IMR-90 (cell line): ENCODE measurements around the gene PLCB4. TPM values are rescaled to one million over a fixed set of nuclear protein-coding genes. Genes with fewer than 3 reads are reported as not detected.

Experiments
- ATAC-seq: fragments of 200-7000 bp; cut with Tn5 transposase; 2 replicates; pipeline ENCODE4 v1.9.1; 2020; ENCODE audit warnings: low read depth, mild to moderate bottlenecking, moderate library complexity
- BruUV-seq: library from RNA; stranded (reverse); fragments of 400-500 nt; replicated peaks from 2 replicates; lab custom pipeline; 2021; lab: Mats Ljungman, UMichigan
- CTCF ChIA-PET: fragments of 300-600 bp; formaldehyde crosslinking; extraction: SDS; loops from one replicate; lab custom pipeline; 2021; ENCODE audit warnings: antibody characterized with exemption; lab: Yijun Ruan, JAX
- POLR2A ChIA-PET: fragments of 300-600 bp; sonication (Branson Sonifier 250); formaldehyde crosslinking; loops from one replicate; lab custom pipeline; 2022; ENCODE audit warnings: antibody characterized with exemption; ENCODE audit not compliant: unreplicated experiment; lab: Charles Lee
- DNase-seq: peaks from one replicate; pipeline ENCODE4 v3.0.0; 2013
- H2AFZ ChIP-seq: replicated peaks from 2 replicates; pipeline ENCODE3; 2013; ENCODE audit warnings: low read length, mild to moderate bottlenecking; ENCODE audit not compliant: poor library complexity
- H2AK5ac ChIP-seq: 2 replicates; pipeline ENCODE4 v1.6.1; 2013; ENCODE audit warnings: low read depth, low read length, inconsistent platforms
- H2AK9ac ChIP-seq: replicated peaks from 2 replicates; pipeline ENCODE3; 2013; ENCODE audit warnings: mild to moderate bottlenecking, low read depth, low read length, moderate library complexity; ENCODE audit not compliant: poor library complexity
- H2BK120ac ChIP-seq: 2 replicates; pipeline ENCODE4 v1.6.1; 2013; ENCODE audit warnings: low read depth, low read length, inconsistent platforms
- H2BK15ac ChIP-seq: 3 replicates; pipeline ENCODE4 v1.6.1; 2013; ENCODE audit warnings: low read depth, low read length, inconsistent platforms
- H2BK20ac ChIP-seq: 2 replicates; pipeline ENCODE4 v1.6.1; 2013; ENCODE audit warnings: low read depth, mild to moderate bottlenecking, inconsistent platforms, low read length, moderate library complexity
- H2BK5ac ChIP-seq: 2 replicates; pipeline ENCODE4 v1.6.1; 2013; ENCODE audit warnings: mild to moderate bottlenecking, low read depth, low read length, inconsistent platforms; ENCODE audit not compliant: poor library complexity, severe bottlenecking
- H3K14ac ChIP-seq: replicated peaks from 2 replicates; pipeline ENCODE4 v1.6.1; 2013; ENCODE audit warnings: low read depth, low read length, inconsistent platforms
- H3K18ac ChIP-seq: 2 replicates; pipeline ENCODE4 v1.6.1; 2013; ENCODE audit warnings: low read depth, low read length, control low read depth
- H3K23ac ChIP-seq: 2 replicates; pipeline ENCODE4 v1.6.1; 2013; ENCODE audit warnings: low read depth, low read length, inconsistent platforms
- H3K27ac ChIP-seq: 2 replicates; pipeline ENCODE4 v1.5.1; 2013; ENCODE audit warnings: mild to moderate bottlenecking, control low read depth, low read length; ENCODE audit not compliant: insufficient read depth
- H3K27me3 ChIP-seq: 2 replicates; pipeline ENCODE4 v1.6.1; 2013; ENCODE audit warnings: low read length; ENCODE audit not compliant: control insufficient read depth, insufficient read depth
- H3K36me3 ChIP-seq: 2 replicates; pipeline ENCODE4 v1.6.1; 2013; ENCODE audit warnings: low read length, mixed read lengths; ENCODE audit not compliant: control insufficient read depth, insufficient read depth
- H3K4ac ChIP-seq: 2 replicates; pipeline ENCODE4 v1.6.1; 2013; ENCODE audit warnings: low read depth, low read length, inconsistent platforms
- H3K4me1 ChIP-seq: 2 replicates; pipeline ENCODE4 v1.6.1; 2013; ENCODE audit warnings: low read length, mixed read lengths; ENCODE audit not compliant: control insufficient read depth, insufficient read depth
- H3K4me2 ChIP-seq: 2 replicates; pipeline ENCODE4 v1.6.1; 2013; ENCODE audit warnings: low read depth, mild to moderate bottlenecking, control low read depth, low read length, moderate library complexity
- H3K4me3 ChIP-seq: 2 replicates; pipeline ENCODE4 v1.5.1; 2013; ENCODE audit warnings: low read depth, mild to moderate bottlenecking, control low read depth, low read length, moderate library complexity; ENCODE audit not compliant: insufficient read depth
- H3K56ac ChIP-seq: 2 replicates; pipeline ENCODE4 v1.6.1; 2013; ENCODE audit warnings: low read length, inconsistent platforms; ENCODE audit not compliant: insufficient read depth; ENCODE audit errors: extremely low read depth
- H3K79me1 ChIP-seq, 2 experiments: 2 replicates each; pipeline ENCODE4 v1.6.1; 2013; ENCODE audit warnings: low read length in 2 of 2, inconsistent platforms in 1 of 2, low read depth in 1 of 2
- H3K9ac ChIP-seq: 2 replicates; pipeline ENCODE4 v1.6.1; 2013; ENCODE audit warnings: low read depth, low read length, control low read depth
- H3K9me1 ChIP-seq: 2 replicates; pipeline ENCODE4 v1.6.1; 2013; ENCODE audit warnings: low read length, inconsistent platforms; ENCODE audit not compliant: insufficient read depth
- H3K9me3 ChIP-seq: 2 replicates; pipeline ENCODE4 v1.6.1; 2013; ENCODE audit warnings: low read length; ENCODE audit not compliant: control insufficient read depth, insufficient read depth
- H4K20me1 ChIP-seq: 2 replicates; pipeline ENCODE4 v1.6.1; 2013; ENCODE audit warnings: low read length, inconsistent platforms; ENCODE audit not compliant: insufficient read depth
- H4K5ac ChIP-seq: 2 replicates; pipeline ENCODE4 v1.6.1; 2013; ENCODE audit warnings: mild to moderate bottlenecking, low read depth, low read length, control low read depth
- H4K8ac ChIP-seq, 2 experiments: 2 replicates each; pipeline ENCODE4 v1.6.1; 2013; ENCODE audit warnings: low read depth in 2 of 2, low read length in 2 of 2, control low read depth in 1 of 2, inconsistent platforms in 1 of 2
- H4K91ac ChIP-seq: 2 replicates; pipeline ENCODE4 v1.6.1; 2013; ENCODE audit warnings: low read depth, low read length, inconsistent platforms; ENCODE audit not compliant: insufficient read depth
- BHLHE40 ChIP-seq: fragments of 150-350 bp; IDR thresholded peaks from 2 replicates; pipeline ENCODE4 v1.6.1; 2016; ENCODE audit warnings: mild to moderate bottlenecking, low read depth, low read length
- CHD1 ChIP-seq: IDR thresholded peaks from 2 replicates; pipeline ENCODE4 v1.6.1; 2012; ENCODE audit warnings: low read depth, low read length, improper control_type of control experiment
- FOS ChIP-seq: fragments of 150-350 bp; IDR thresholded peaks from 2 replicates; pipeline ENCODE4 v1.6.1; 2016; ENCODE audit warnings: low read depth, low read length
- MAZ ChIP-seq: IDR thresholded peaks from 2 replicates; pipeline ENCODE4 v1.6.1; 2012; ENCODE audit warnings: low read depth, mild to moderate bottlenecking, low read length, improper control_type of control experiment, moderate library complexity, borderline replicate concordance
- MXI1 ChIP-seq: IDR thresholded peaks from 2 replicates; pipeline ENCODE4 v1.6.1; 2012; ENCODE audit warnings: low read depth, mild to moderate bottlenecking, low read length, moderate library complexity, borderline replicate concordance
- POLR2A ChIP-seq: IDR thresholded peaks from 2 replicates; pipeline ENCODE4 v1.6.1; 2012; ENCODE audit warnings: mild to moderate bottlenecking, low read depth, low read length
- RAD21 ChIP-seq: IDR thresholded peaks from 2 replicates; pipeline ENCODE4 v1.6.1; 2012; ENCODE audit warnings: low read length, improper control_type of control experiment
- RCOR1 ChIP-seq: IDR thresholded peaks from 2 replicates; pipeline ENCODE4 v1.6.1; 2012; ENCODE audit warnings: mild to moderate bottlenecking, low read length, improper control_type of control experiment; ENCODE audit not compliant: insufficient replicate concordance
- RFX5 ChIP-seq: IDR thresholded peaks from 2 replicates; pipeline ENCODE4 v1.8.0; 2012; ENCODE audit warnings: low read depth, mild to moderate bottlenecking, low read length, moderate library complexity
- SMC3 ChIP-seq: fragments of 150-350 bp; IDR thresholded peaks from 2 replicates; pipeline ENCODE4 v1.6.1; 2016; ENCODE audit warnings: low read depth, mild to moderate bottlenecking, antibody characterized with exemption, low read length, moderate library complexity
- WGBS, 2 experiments: methylation state at CpG; one replicate each; pipeline versions ENCODE4 v1.1.5 to v1.1.7; 2013; ENCODE audit warnings: missing lambda C conversion rate in 2 of 2; ENCODE audit not compliant: insufficient read length in 1 of 2; ENCODE audit errors: extremely low coverage in 2 of 2; 5-methylcytosine and 5-hydroxymethylcytosine counted together
- dilution Hi-C: fragments of 300-500 bp; cut with HindIII; formaldehyde crosslinking; loops from one replicate; pipeline ENCODE4 v1.14.3; 2018; ENCODE audit warnings: low sequenced_read_pairs; ENCODE audit not compliant: unreplicated experiment
- in situ Hi-C: fragments of 300-500 bp; cut with MboI; formaldehyde crosslinking; loops from 3 replicates; pipeline ENCODE4 v1.14.3; 2019; ENCODE audit warnings: low sequenced_read_pairs, inconsistent platforms, mixed read lengths
- intact Hi-C: fragments of 100-400 bp; cut with micrococcal nuclease; formaldehyde crosslinking; loops from 2 replicates; pipeline ENCODE4 v1.10.0; 2022
- polyA plus RNA-seq, 3 experiments: library from polyadenylated mRNA; depleted of rRNA; stranded (reverse); fragments of >200 nt; gene quantifications; 2 replicates each; pipeline ENCODE4 v1.2.3, GENCODE V29; 2012; ENCODE audit warnings: low replicate concordance in 1 of 3
- total RNA-seq: library from RNA; depleted of rRNA; stranded (reverse); fragments of >200 nt; gene quantifications from 2 replicates; pipeline ENCODE4 v1.2.3, GENCODE V29; 2012
- TF ChIP-seq, protein P1 (sequence below): fragments of 150-350 bp; IDR thresholded peaks from 2 replicates; pipeline ENCODE4 v1.6.1; 2016; ENCODE audit warnings: low read depth, mild to moderate bottlenecking, low read length, moderate library complexity, borderline replicate concordance
- TF ChIP-seq, protein P2 (sequence below): fragments of 150-350 bp; IDR thresholded peaks from 2 replicates; pipeline ENCODE4 v1.6.1; 2017; ENCODE audit warnings: mild to moderate bottlenecking, antibody characterized with exemption, low read length, low read depth

The PLCB4 gene
- total and polyA plus RNA-seq, 2 of the 4 experiments (the other 2 are of a cell fraction) = 12.5 to 24.0 TPM

DNA sequence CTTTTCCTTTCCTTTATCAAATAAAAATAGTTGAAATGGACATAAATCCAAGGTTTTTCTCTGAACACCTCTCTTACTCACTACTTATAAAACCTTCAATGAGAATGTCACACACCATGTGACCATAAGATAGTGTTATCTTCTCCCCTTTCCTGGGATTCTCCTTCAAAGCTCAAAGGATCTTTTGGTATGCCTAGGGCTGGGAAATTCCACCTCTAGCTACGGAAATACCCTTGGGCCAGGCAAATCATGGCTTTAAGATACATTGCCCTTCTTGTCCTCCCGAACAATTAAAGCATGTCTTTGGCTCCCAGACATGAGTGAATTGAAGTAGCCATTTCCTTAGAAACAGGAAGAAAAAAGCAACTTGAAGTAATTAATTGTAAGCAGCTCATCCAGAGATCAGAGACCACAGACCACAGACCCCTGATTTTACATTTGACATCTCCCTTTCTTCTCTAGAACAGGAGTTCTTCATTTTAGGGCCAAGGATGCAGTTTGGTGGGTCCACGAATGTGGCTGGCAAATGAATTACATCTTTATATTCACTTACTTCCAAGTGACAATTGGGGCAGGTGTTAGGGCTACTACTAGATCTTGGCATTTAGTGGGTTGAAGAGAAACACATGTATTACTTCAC is 4.1 kb downstream of the PLCB4 start (continued):
- no peak for TF ChIP-seq SMC3

DNA sequence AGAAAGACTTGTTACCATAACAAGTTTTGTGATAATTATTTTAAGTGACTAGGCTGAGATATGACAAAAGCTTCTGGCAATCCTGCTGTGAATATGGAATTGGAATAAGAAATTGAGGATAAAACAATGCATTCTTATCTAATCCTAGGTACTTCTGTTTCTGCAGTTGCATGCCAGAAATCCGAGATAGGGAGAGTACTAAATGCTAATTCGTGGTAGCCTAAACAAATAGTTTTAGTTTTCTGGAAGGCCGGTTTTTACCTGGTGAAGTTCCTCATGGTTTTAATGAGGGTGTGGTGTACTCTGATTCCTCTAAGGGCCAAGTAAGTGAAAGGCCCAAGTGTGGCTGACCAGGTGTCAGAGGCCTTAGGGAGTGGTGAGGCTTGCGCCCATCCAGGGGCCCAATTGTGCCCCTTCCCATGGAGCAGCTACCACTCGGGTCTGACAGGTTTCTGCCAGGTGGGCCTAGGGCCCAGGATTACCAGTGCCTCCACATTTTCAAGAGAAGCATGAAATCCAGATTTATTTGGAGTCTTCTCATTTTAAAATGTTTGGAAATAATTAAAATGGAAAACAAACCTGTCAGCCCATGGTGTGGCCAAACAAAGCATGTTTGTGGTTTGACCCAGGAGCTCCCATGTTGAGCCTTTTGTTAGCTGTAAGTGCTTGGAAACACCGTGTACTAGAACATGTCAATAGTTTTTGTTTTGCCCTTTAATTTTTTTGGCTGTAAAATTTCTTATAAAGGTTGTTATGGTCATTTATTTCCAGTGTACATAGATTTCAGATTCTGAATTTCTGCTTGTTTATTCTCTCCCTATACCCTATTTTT is 6.6 kb downstream of the PLCB4 start:
- DNase-seq = no peak
- Histone ChIP-seq H3K79me1 (peaks cover 22 to 80% of the 10 kb centered on the region in 2 experiments), H3K9me3 (no peaks in the 10 kb centered on the region), H3K27me3 (no peaks in the 10 kb centered on the region), H3K4me2 (no peak overlapping the region), H2BK20ac (no peak overlapping the region), H4K5ac (no peak overlapping the region), H3K18ac (no peak overlapping the region), H3K23ac (no peak overlapping the region), H3K4me3 (no peak overlapping the region), H3K4ac (no peak overlapping the region), H3K36me3 (no peaks in the 10 kb centered on the region), H3K56ac (no peak overlapping the region), H3K4me1 (peaks cover 4% of the 10 kb centered on the region), H2BK5ac (no peak overlapping the region), H3K27ac (no peak overlapping the region), H2AFZ (no peak overlapping the region), H2BK15ac (no peak overlapping the region), H2BK120ac (no peak overlapping the region), H4K20me1 (peaks cover 30% of the 10 kb centered on the region; the same call in 1 of the 2 replicates), H2AK9ac (no peak overlapping the region), H4K8ac (no peak overlapping the region), H3K9ac (no peak overlapping the region), H4K91ac (no peak overlapping the region; the same call in 1 of the 2 replicates), H3K9me1 (peaks cover 14% of the 10 kb centered on the region), H3K14ac (no peak overlapping the region), H2AK5ac (no peak overlapping the region)
- TF ChIP-seq MXI1 = no peak
- no peak for TF ChIP-seq SMC3
- no peak for TF ChIP-seq RAD21
- no peak for TF ChIP-seq RFX5
- TF ChIP-seq FOS = no peak
- no peak for TF ChIP-seq BHLHE40
- TF ChIP-seq, protein P1, sequence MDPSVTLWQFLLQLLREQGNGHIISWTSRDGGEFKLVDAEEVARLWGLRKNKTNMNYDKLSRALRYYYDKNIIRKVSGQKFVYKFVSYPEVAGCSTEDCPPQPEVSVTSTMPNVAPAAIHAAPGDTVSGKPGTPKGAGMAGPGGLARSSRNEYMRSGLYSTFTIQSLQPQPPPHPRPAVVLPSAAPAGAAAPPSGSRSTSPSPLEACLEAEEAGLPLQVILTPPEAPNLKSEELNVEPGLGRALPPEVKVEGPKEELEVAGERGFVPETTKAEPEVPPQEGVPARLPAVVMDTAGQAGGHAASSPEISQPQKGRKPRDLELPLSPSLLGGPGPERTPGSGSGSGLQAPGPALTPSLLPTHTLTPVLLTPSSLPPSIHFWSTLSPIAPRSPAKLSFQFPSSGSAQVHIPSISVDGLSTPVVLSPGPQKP = no peak
- TF ChIP-seq CHD1 = no peak
- TF ChIP-seq RCOR1 = no peak
- TF ChIP-seq, protein P2, sequence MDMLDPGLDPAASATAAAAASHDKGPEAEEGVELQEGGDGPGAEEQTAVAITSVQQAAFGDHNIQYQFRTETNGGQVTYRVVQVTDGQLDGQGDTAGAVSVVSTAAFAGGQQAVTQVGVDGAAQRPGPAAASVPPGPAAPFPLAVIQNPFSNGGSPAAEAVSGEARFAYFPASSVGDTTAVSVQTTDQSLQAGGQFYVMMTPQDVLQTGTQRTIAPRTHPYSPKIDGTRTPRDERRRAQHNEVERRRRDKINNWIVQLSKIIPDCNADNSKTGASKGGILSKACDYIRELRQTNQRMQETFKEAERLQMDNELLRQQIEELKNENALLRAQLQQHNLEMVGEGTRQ = no peak
- TF ChIP-seq MAZ = no peak
- TF ChIP-seq POLR2A = no peak
- CTCF ChIA-PET = interaction anchor here (1.2 kb wide), 1 partner anchor 11 kb away, joined by 3 read pairs; no protein-coding TSS in a partner anchor
- ATAC-seq = no peak
- POLR2A ChIA-PET = interaction anchor here (0.6 kb wide), 1 partner anchor 216 kb away, joined by 3 read pairs; no protein-coding TSS in a partner anchor
- no TSS peak for BruUV-seq
- WGBS, 2 experiments = 89% methylated on average over 3 of the region's 6 CpGs; no CpG with 5 or more reads in 1 of the 2 experiments
- dilution Hi-C loops = no loop called here
- intact Hi-C loops = no loop called here
- in situ Hi-C loops = no loop called here
